Lower leg skin (tissue), 3 donors: ENCODE data around the gene ALG6.

Experiments
- CTCF ChIP-seq, 3 donors: fragments of 450-650 bp; IDR thresholded peaks; one replicate each; pipeline ENCODE4 v1.5.1; 2016; ENCODE audit warnings: antibody characterized with exemption in 3 of 3, mild to moderate bottlenecking in 3 of 3, moderate library complexity in 2 of 3
- POLR2A ChIP-seq, 2 donors: fragments of 450-650 bp; IDR thresholded peaks; one replicate each; pipeline ENCODE4 v1.6.1; 2016 to 2017; ENCODE audit warnings: antibody characterized with exemption in 2 of 2, mild to moderate bottlenecking in 1 of 2, moderate library complexity in 1 of 2

GRCh38 chr1:63362073-63362472 lies 5.4 kb upstream of the ALG6 start:
- no peak for TF ChIP-seq CTCF (IDR thresholded peaks at IDR 0.05)
- TF ChIP-seq POLR2A (IDR thresholded peaks at IDR 0.05) = no peak
